RWPE2 (cell line): ENCODE results near the gene RBM12.
A peak's percentile ranks its signal among the peaks of the same experiment; 100 is the strongest.
"Not testable (repeated sequence)": the region's sequence is repeated elsewhere in the genome, so short reads cannot be mapped to it uniquely, and the experiment has no call there.

ENCODE experiments used
- ATAC-seq: fragments of 200-7000 bp; cut with Tn5 transposase; 3 replicates; pipeline ENCODE4 v1.9.1; 2021; ENCODE audit warnings: low read depth
- DNase-seq: peaks from one replicate; pipeline ENCODE4 v3.0.0-alpha.2; 2020; ENCODE audit warnings: low spot score
- H3K27ac ChIP-seq: fragments of 450-650 bp; 2 replicates; pipeline ENCODE4 v1.5.1; 2017; ENCODE audit warnings: mild to moderate bottlenecking; ENCODE audit not compliant: poor library complexity, severe bottlenecking
- H3K27me3 ChIP-seq: fragments of 250-450 bp; sonication (Bioruptor Pico); 2 replicates; pipeline ENCODE4 v1.5.1; 2021; ENCODE audit warnings: mild to moderate bottlenecking, moderate library complexity; ENCODE audit not compliant: insufficient read depth, poor library complexity, severe bottlenecking
- H3K36me3 ChIP-seq: fragments of 250-450 bp; sonication (Bioruptor Pico); 2 replicates; pipeline ENCODE4 v1.5.1; 2020; ENCODE audit warnings: low read depth, mild to moderate bottlenecking, moderate library complexity
- H3K4me1 ChIP-seq: fragments of 250-450 bp; sonication (Bioruptor Pico); 2 replicates; pipeline ENCODE4 v1.5.1; 2021; ENCODE audit warnings: mild to moderate bottlenecking, moderate library complexity; ENCODE audit not compliant: insufficient read depth, poor library complexity, severe bottlenecking
- H3K4me3 ChIP-seq: fragments of 250-450 bp; sonication (Bioruptor Pico); 2 replicates; pipeline ENCODE4 v1.5.1; 2021; ENCODE audit warnings: mild to moderate bottlenecking, moderate library complexity; ENCODE audit not compliant: severe bottlenecking
- H3K9me3 ChIP-seq: fragments of 250-450 bp; sonication (Bioruptor Pico); 2 replicates; pipeline ENCODE4 v1.5.1; 2021; ENCODE audit warnings: mild to moderate bottlenecking, moderate library complexity; ENCODE audit not compliant: severe bottlenecking
- CTCF ChIP-seq: fragments of 450-650 bp; IDR thresholded peaks from one replicate; pipeline ENCODE4 v1.5.1; 2017; ENCODE audit warnings: mild to moderate bottlenecking, moderate library complexity; ENCODE audit not compliant: poor library complexity, severe bottlenecking

Gene RBM12

GRCh38 chr20:35664466-35665206, at the start of gene RBM12, which contains the start of gene CPNE1:
TSS of gene RBM12 (minus strand) at chr20:35664900. CDS start at chr20:35655322, 9,578 bp downstream.
TSS of gene CPNE1 (minus strand) at chr20:35664900. CDS start at chr20:35632923, 31,977 bp downstream.
- Histone ChIP-seq H3K9me3 (no peaks in the 10 kb centered on the region), H3K27me3 (no peaks in the 10 kb centered on the region), H3K4me1 (peaks cover 32% of the 10 kb centered on the region), H3K4me3 (peak within 1 kb of the TSS; percentile 90), H3K36me3 (peaks cover 32% of the 10 kb centered on the region), H3K27ac (peak within 1 kb of the TSS; percentile 74)
- DNase-seq (peak; percentile 99), ATAC-seq (peak; percentile 81)
- peak; percentile 4 for TF ChIP-seq CTCF

GRCh38 chr20:35714127-35714526, 49.4 kb upstream of the RBM12 start:
- no peak for TF ChIP-seq CTCF
- Histone ChIP-seq H3K27me3 (no peaks in the 10 kb centered on the region), H3K36me3 (peaks cover 98% of the 10 kb centered on the region), H3K4me3 (no peak overlapping the region), H3K9me3 (no peaks in the 10 kb centered on the region), H3K4me1 (peaks cover 3% of the 10 kb centered on the region), H3K27ac (no peak overlapping the region)
- DNase-seq = no peak
- ATAC-seq = no peak

GRCh38 chr20:35713120-35713519, 48.4 kb upstream of the RBM12 start:
- DNase-seq, H3K27ac ChIP-seq: not testable (repeated sequence)
- H3K36me3 ChIP-seq = peaks cover 98% of the 10 kb centered on the region

GRCh38 chr20:35711588-35712209, 47.0 kb upstream of the RBM12 start:
- H3K4me1 ChIP-seq = peaks cover 3% of the 10 kb centered on the region
- no peaks in the 10 kb centered on the region for H3K9me3 ChIP-seq
- no peaks in the 10 kb centered on the region for H3K27me3 ChIP-seq
- no peak overlapping the region for H3K4me3 ChIP-seq
- no peak overlapping the region for H3K27ac ChIP-seq
- no peak for ATAC-seq
- no peak for DNase-seq
- no peak for TF ChIP-seq CTCF
- H3K36me3 ChIP-seq = peaks cover 98% of the 10 kb centered on the region

More at GRCh38 chr20:35713120-35713519, 48.4 kb upstream of the RBM12 start:
- H3K27me3 ChIP-seq, H3K4me3 ChIP-seq, ATAC-seq, H3K9me3 ChIP-seq, H3K4me1 ChIP-seq: not testable (repeated sequence)

GRCh38 chr20:35710884-35711587, 46.3 kb upstream of the RBM12 start:
- peak overlapping the region; percentile 6 for H3K27ac ChIP-seq
- DNase-seq (no peak), ATAC-seq (no peak)
- H3K4me1 ChIP-seq = peaks cover 3% of the 10 kb centered on the region
- H3K27me3 ChIP-seq = no peaks in the 10 kb centered on the region
- TF ChIP-seq CTCF = no peak
- no peaks in the 10 kb centered on the region for H3K9me3 ChIP-seq
- no peak overlapping the region for H3K4me3 ChIP-seq
- peaks cover 98% of the 10 kb centered on the region for H3K36me3 ChIP-seq
